Measurements from ENCODE around the gene KHDRBS2.

Gene KHDRBS2

GRCh38 chr6:62285612-62286469 is at the start of gene KHDRBS2:
Gene KHDRBS2, minus strand, starts transcription at chr6:62286225.
- no peak for DNase-seq (ENCODE audit: low read depth)

GRCh38 chr6:62328607-62329006 is 42.6 kb upstream of the KHDRBS2 start:
- DNase-seq (ENCODE audit: low read depth) = no peak

GRCh38 chr6:62324834-62325233 is 38.8 kb upstream of the KHDRBS2 start:
- no peak for DNase-seq (ENCODE audit: low read depth)

GRCh38 chr6:62323818-62324431 is 37.9 kb upstream of the KHDRBS2 start:
- DNase-seq (ENCODE audit: low read depth) = no peak

- no peak for DNase-seq (ENCODE audit: low read depth)
These were observed 12.8 kb upstream of the KHDRBS2 start for GRCh38 chr6:62298745-62299392.

GRCh38 chr6:62296541-62296940 is 10.5 kb upstream of the KHDRBS2 start:
- no peak for DNase-seq (ENCODE audit: low read depth)

GRCh38 chr6:62288974-62289373 is 2.9 kb upstream of the KHDRBS2 start:
- DNase-seq (ENCODE audit: low read depth) = no peak

- DNase-seq (ENCODE audit: low read depth) = no peak
These were observed 2.5 kb upstream of the KHDRBS2 start for GRCh38 chr6:62288562-62288961.

GRCh38 chr6:62286470-62286843 is 432 bp upstream of the KHDRBS2 start:
- DNase-seq (ENCODE audit: low read depth) = no peak

GRCh38 chr6:62284725-62285124 is 1.3 kb downstream of the KHDRBS2 start:
- no peak for DNase-seq (ENCODE audit: low read depth)

GRCh38 chr6:62283796-62284411 is 2.1 kb downstream of the KHDRBS2 start:
- peak; percentile 3 for DNase-seq (ENCODE audit: low read depth)

- no peak for DNase-seq (ENCODE audit: low read depth)
These were observed 2.7 kb downstream of the KHDRBS2 start for GRCh38 chr6:62283365-62283764.

GRCh38 chr6:62280099-62280498 is 5.9 kb downstream of the KHDRBS2 start:
- no peak for DNase-seq (ENCODE audit: low read depth)

GRCh38 chr6:62272114-62272513 is 13.9 kb downstream of the KHDRBS2 start:
- no peak for DNase-seq (ENCODE audit: low read depth)

- DNase-seq (ENCODE audit: low read depth) = no peak
These were observed 20.0 kb downstream of the KHDRBS2 start for GRCh38 chr6:62265906-62266525.

- no peak for DNase-seq (ENCODE audit: low read depth)
These were observed 23.7 kb downstream of the KHDRBS2 start for GRCh38 chr6:62262283-62262682.

- no peak for DNase-seq (ENCODE audit: low read depth)
These were observed 39.9 kb downstream of the KHDRBS2 start for GRCh38 chr6:62246087-62246486.

GRCh38 chr6:62236784-62237183 is 49.2 kb downstream of the KHDRBS2 start:
- DNase-seq (ENCODE audit: low read depth) = no peak

GRCh38 chr6:62229231-62229630 is 56.8 kb downstream of the KHDRBS2 start:
- DNase-seq (ENCODE audit: low read depth) = no peak

GRCh38 chr6:62217866-62218265 is 68.2 kb downstream of the KHDRBS2 start:
- no peak for DNase-seq (ENCODE audit: low read depth)

GRCh38 chr6:62202078-62202477 is 83.9 kb downstream of the KHDRBS2 start:
- no peak for DNase-seq (ENCODE audit: low read depth)

- no peak for DNase-seq (ENCODE audit: low read depth)
These were observed 93.4 kb downstream of the KHDRBS2 start for GRCh38 chr6:62192593-62192992.

All from amniotic epithelial cell (primary cell).